Adipocyte (in vitro differentiated cells): ENCODE measurements around the gene CCT7.

Experiments used
- DNase-seq: peaks from one replicate; pipeline ENCODE4 v3.0.0-alpha.2; 2015; ENCODE audit warnings: low read depth
- H3K27me3 ChIP-seq: replicated peaks from 2 replicates; pipeline ENCODE4 v1.7.0; 2013; ENCODE audit warnings: mild to moderate bottlenecking, low read length, moderate library complexity; ENCODE audit not compliant: control insufficient read depth, insufficient read depth
- H3K36me3 ChIP-seq: 2 replicates; pipeline ENCODE4 v1.7.0; 2013; ENCODE audit warnings: low read length, mild to moderate bottlenecking, moderate library complexity; ENCODE audit not compliant: control insufficient read depth, insufficient read depth, severe bottlenecking
- H3K4me1 ChIP-seq: 2 replicates; pipeline ENCODE4 v1.7.0; 2013; ENCODE audit warnings: mild to moderate bottlenecking, low read length, moderate library complexity; ENCODE audit not compliant: control insufficient read depth, insufficient read depth
- H3K4me3 ChIP-seq: 2 replicates; pipeline ENCODE4 v1.7.0; 2013; ENCODE audit warnings: mild to moderate bottlenecking, low read length, moderate library complexity
- H3K9ac ChIP-seq: 2 replicates; pipeline ENCODE4 v1.7.0; 2013; ENCODE audit warnings: mild to moderate bottlenecking, low read length, moderate library complexity
- H3K9me3 ChIP-seq: 2 replicates; pipeline ENCODE4 v1.7.0; 2013; ENCODE audit warnings: mild to moderate bottlenecking, low read length, moderate library complexity; ENCODE audit not compliant: control insufficient read depth

CCT7 gene

GRCh38 chr2:73246850-73247249 lies 12.7 kb downstream of the CCT7 start:
- H3K36me3 ChIP-seq, result peaks cover 97% of the 10 kb centered on the region
- H3K9me3 ChIP-seq, result no peaks in the 10 kb centered on the region
- no peak for DNase-seq

GRCh38 chr2:73249636-73250035 lies 15.5 kb downstream of the CCT7 start:
- no peaks in the 10 kb centered on the region for H3K27me3 ChIP-seq
- H3K36me3 ChIP-seq, result peaks cover 97% of the 10 kb centered on the region

More at GRCh38 chr2:73246850-73247249, 12.7 kb downstream of the CCT7 start:
- Histone ChIP-seq H3K4me3 (no peak overlapping the region), H3K4me1 (peaks cover 5% of the 10 kb centered on the region), H3K27me3 (no peaks in the 10 kb centered on the region), H3K9ac (no peak overlapping the region)

GRCh38 chr2:73250872-73251846 lies 17.1 kb downstream of the CCT7 start:
- Histone ChIP-seq H3K4me3 (no peak overlapping the region), H3K4me1 (peaks cover 3% of the 10 kb centered on the region), H3K36me3 (peaks cover 85% of the 10 kb centered on the region), H3K9me3 (no peaks in the 10 kb centered on the region), H3K27me3 (no peaks in the 10 kb centered on the region), H3K9ac (no peak overlapping the region)
- DNase-seq, result no peak

More at GRCh38 chr2:73249636-73250035, 15.5 kb downstream of the CCT7 start:
- Histone ChIP-seq H3K4me1 (no peaks in the 10 kb centered on the region), H3K9me3 (no peaks in the 10 kb centered on the region), H3K4me3 (no peak overlapping the region), H3K9ac (no peak overlapping the region)
- no peak for DNase-seq

GRCh38 chr2:73252238-73253027 lies 18.3 kb downstream of the CCT7 start:
- Histone ChIP-seq H3K36me3 (peaks cover 72% of the 10 kb centered on the region), H3K27me3 (no peaks in the 10 kb centered on the region), H3K9ac (no peak overlapping the region), H3K4me3 (no peak overlapping the region), H3K9me3 (no peaks in the 10 kb centered on the region), H3K4me1 (peaks cover 3% of the 10 kb centered on the region)
- no peak for DNase-seq

GRCh38 chr2:73253400-73253799 lies 19.3 kb downstream of the CCT7 start:
- Histone ChIP-seq H3K9ac (no peak overlapping the region), H3K36me3 (peaks cover 63% of the 10 kb centered on the region), H3K4me1 (peaks cover 3% of the 10 kb centered on the region), H3K4me3 (no peak overlapping the region), H3K9me3 (no peaks in the 10 kb centered on the region), H3K27me3 (no peaks in the 10 kb centered on the region)
- no peak for DNase-seq

- H3K9me3 ChIP-seq, result no peaks in the 10 kb centered on the region
- H3K27me3 ChIP-seq, result no peaks in the 10 kb centered on the region
- H3K9ac ChIP-seq, result no peak overlapping the region
- H3K4me1 ChIP-seq, result peaks cover 3% of the 10 kb centered on the region
- H3K36me3 ChIP-seq, result peaks cover 58% of the 10 kb centered on the region
- no peak for DNase-seq
- H3K4me3 ChIP-seq, result no peak overlapping the region
These were observed 19.8 kb downstream of the CCT7 start for GRCh38 chr2:73253901-73254300.

- no peak for DNase-seq
- H3K4me1 ChIP-seq, result peaks cover 3% of the 10 kb centered on the region
- no peaks in the 10 kb centered on the region for H3K9me3 ChIP-seq
- H3K4me3 ChIP-seq, result no peak overlapping the region
- H3K9ac ChIP-seq, result no peak overlapping the region
- H3K27me3 ChIP-seq, result no peaks in the 10 kb centered on the region
- H3K36me3 ChIP-seq, result peaks cover 52% of the 10 kb centered on the region
These were observed 20.4 kb downstream of the CCT7 start for GRCh38 chr2:73254343-73255006.

GRCh38 chr2:73255007-73255644 lies 21.0 kb downstream of the CCT7 start:
- H3K4me1 ChIP-seq, result peaks cover 3% of the 10 kb centered on the region
- H3K36me3 ChIP-seq, result peaks cover 46% of the 10 kb centered on the region
- DNase-seq, result no peak
- no peak overlapping the region for H3K9ac ChIP-seq
- H3K27me3 ChIP-seq, result no peaks in the 10 kb centered on the region
- no peaks in the 10 kb centered on the region for H3K9me3 ChIP-seq
- no peak overlapping the region for H3K4me3 ChIP-seq

- peaks cover 37% of the 10 kb centered on the region for H3K36me3 ChIP-seq
These were observed 22.0 kb downstream of the CCT7 start for GRCh38 chr2:73255907-73256617.

GRCh38 chr2:73256618-73256922 lies 22.5 kb downstream of the CCT7 start:
- Histone ChIP-seq H3K27me3 (no peaks in the 10 kb centered on the region), H3K36me3 (peaks cover 32% of the 10 kb centered on the region), H3K9me3 (no peaks in the 10 kb centered on the region), H3K4me1 (peaks cover 3% of the 10 kb centered on the region), H3K9ac (no peak overlapping the region), H3K4me3 (no peak overlapping the region)
- no peak for DNase-seq

More at GRCh38 chr2:73255907-73256617, 22.0 kb downstream of the CCT7 start:
- Histone ChIP-seq H3K9me3 (no peaks in the 10 kb centered on the region), H3K4me3 (no peak overlapping the region), H3K9ac (no peak overlapping the region), H3K27me3 (no peaks in the 10 kb centered on the region), H3K4me1 (peaks cover 3% of the 10 kb centered on the region)
- DNase-seq, result no peak
